Parietal lobe (tissue), 2 donors: ENCODE measurements around the gene IP6K2. TPM values are rescaled to one million over a fixed set of nuclear protein-coding genes. Genes with fewer than 3 reads are reported as not detected.

Experiments
- small RNA-seq: library from RNA; depleted of rRNA; stranded (forward); fragments of <200 nt; gene quantifications from one replicate; pipeline ENCODE3, GENCODE V24; 2014; ENCODE audit warnings: low replicate concordance
- total RNA-seq: library from RNA; depleted of rRNA; stranded (reverse); fragments of >200 nt; gene quantifications from one replicate; pipeline ENCODE4 v1.2.3, GENCODE V29; 2014

The IP6K2 gene, protein sequence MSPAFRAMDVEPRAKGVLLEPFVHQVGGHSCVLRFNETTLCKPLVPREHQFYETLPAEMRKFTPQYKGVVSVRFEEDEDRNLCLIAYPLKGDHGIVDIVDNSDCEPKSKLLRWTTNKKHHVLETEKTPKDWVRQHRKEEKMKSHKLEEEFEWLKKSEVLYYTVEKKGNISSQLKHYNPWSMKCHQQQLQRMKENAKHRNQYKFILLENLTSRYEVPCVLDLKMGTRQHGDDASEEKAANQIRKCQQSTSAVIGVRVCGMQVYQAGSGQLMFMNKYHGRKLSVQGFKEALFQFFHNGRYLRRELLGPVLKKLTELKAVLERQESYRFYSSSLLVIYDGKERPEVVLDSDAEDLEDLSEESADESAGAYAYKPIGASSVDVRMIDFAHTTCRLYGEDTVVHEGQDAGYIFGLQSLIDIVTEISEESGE
- 147 TPM for total RNA-seq

DNA sequence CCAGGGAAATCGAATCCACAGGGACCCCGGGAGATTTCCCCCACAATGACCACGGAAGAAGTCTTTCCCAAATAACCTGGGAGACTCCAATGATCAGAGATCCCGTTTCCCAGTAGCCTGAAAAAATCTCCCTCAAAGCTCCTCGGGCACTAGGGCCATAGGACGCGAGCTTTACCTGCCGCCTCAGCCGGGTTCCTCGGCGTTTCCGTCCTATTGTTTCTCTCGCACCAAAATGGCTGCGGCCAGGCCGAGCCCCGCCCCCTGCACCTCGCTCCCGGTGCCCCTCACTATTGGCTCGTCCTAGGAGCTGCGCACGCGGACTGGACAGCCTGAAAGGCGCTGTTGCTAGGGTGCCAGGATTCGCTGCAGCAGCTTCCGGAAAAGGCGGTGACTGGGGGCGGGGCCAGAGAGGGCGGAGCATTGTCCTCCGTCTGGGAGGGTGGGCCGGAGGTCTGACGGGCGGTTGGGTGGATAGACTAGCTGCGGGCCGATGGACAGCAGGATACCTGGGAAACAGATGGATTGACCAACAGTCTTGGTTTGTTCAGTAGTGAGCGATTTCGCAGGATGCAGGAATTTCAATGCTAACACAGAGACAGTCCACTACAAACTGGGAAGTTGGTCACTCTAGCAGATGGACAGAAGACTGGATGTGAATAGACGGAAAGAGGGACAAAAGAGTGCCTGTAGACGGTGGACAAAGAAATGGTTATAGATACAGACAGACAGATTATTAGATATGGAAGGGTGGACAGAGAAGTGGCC is at the start of gene IP6K2:
Gene IP6K2, minus strand, starts transcription at position 240 of the 765 bp plus-strand sequence. CDS start 21,930 bp downstream, outside the sequence.

DNA sequence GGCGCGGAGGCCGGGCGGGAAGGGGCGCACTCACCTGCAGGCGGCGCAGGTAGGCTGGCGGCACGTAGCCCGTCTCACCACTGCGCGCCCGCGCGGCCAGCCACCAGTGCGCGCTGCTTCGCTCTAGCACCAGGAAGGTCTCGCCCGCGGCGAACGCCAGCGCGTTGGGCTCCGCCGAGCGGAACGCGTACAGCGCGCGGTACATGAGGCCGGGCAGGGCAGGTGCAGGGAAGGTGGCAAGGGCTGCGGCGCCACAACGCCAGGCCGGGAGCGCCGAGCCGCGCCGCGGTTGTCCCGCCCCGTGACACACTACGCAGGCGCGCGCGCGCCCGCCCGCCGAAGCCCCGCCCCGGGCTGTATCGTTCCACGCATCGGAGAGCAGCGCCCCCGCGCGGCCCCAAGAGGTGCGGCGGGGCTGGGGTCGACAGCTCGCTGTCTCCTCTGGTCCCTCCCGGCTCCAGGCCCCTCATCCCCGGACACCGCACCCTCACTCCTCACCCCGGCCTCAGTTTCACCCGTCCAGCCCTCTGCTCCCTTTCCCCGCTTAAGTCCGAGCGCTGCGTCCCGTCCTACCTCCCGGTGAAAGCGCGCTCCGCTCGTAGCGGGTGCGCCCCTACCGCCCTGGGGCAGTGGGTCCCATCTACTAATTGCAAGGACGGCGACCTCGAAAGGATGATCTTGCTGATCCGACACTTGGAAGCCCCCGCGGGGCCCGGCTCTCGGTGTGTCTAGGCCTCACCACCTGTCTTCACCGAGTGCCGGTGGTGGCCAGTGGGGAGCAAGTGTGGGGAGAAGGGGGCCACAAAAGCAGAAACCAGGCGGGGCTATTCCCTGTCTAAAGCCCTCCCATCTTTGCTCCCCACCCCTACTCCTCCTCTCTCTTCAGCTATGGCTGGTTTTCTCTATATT is 31.2 kb downstream of the IP6K2 start, which contains the start of gene NCKIPSD:
Gene NCKIPSD, minus strand, starts transcription at position 313 of the 909 bp plus-strand sequence. Its CDS starts 108 bp downstream, at position 205.

DNA sequence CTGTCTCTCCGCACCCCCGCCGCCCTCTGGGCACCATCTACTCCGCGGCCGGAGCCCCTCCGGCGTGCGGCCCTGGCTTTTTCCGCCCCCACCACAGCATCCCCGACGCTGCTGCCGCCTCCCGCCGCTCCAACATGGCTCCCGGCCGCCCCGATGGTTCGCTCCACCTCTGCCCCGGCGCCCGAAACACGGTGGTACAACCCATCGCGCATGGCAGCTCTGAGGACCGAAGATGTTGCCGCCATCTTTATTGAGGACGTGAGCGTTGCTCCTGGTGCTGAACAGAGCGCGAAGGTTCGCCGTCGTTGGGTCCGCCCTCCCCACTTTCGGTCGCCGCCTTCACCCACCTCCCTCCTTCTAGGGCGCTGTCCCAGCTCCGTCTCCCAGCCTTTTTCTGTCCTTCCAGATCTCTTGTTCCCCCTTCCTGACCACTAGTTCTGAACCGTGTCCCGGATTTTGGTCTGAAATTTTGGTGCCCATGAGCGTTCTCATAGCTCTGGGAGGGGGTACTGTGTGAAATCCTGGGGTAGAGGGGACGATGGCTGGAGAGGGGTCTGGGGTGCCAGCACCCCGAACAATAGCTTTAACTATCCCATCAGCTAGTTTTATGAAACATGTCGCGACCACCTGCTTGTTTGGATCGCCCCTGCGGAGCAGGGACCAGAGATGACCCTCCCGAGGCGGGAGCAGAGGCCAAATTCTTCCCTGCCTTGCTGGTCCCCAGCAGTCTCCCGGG is 54.1 kb downstream of the IP6K2 start, which contains the start of gene CELSR3:
Gene CELSR3, minus strand, starts transcription at position 134 of the 736 bp plus-strand sequence. CDS start 252 bp downstream, outside the sequence.

Small RNA genes lying within 50 kb of the gene (small RNA-seq; reads per million reads assigned to genes)
- not detected for gene AC141002.1

Other genes with a start within 250 kb of the IP6K2 start
- 64.8 TPM for gene SHISA5, start 213.0 kb downstream of the IP6K2 start, total RNA-seq
- 33.2 TPM for gene PFKFB4, start 160.4 kb downstream of the IP6K2 start, total RNA-seq
- not detected for gene UCN2, start 153.4 kb downstream of the IP6K2 start, total RNA-seq
- gene COL7A1, start 121.9 kb downstream of the IP6K2 start, total RNA-seq: 4.1 TPM
- gene UQCRC1, start 107.6 kb downstream of the IP6K2 start, total RNA-seq: 145 TPM
- gene TMEM89, start 95.5 kb downstream of the IP6K2 start, total RNA-seq: not detected
- gene SLC26A6, start 81.8 kb downstream of the IP6K2 start, total RNA-seq: 8.8 TPM
- 67.9 TPM for gene CELSR3, start 54.3 kb downstream of the IP6K2 start, total RNA-seq
- gene NCKIPSD, start 31.3 kb downstream of the IP6K2 start, total RNA-seq: 18.5 TPM
- 26.3 TPM for gene PRKAR2A, start 130.7 kb upstream of the IP6K2 start, total RNA-seq
- gene SLC25A20, start 181.7 kb upstream of the IP6K2 start, total RNA-seq: 7.2 TPM
- gene ARIH2, start 201.6 kb upstream of the IP6K2 start, total RNA-seq: 120 TPM